CD4-positive, alpha-beta T cell treated with Interleukin-2 at 100 ng/mL for 4 hours (primary cell): ENCODE results near the gene PPIF.
A peak's percentile ranks its signal among the peaks of the same experiment; 100 is the strongest.

ENCODE experiments used
- DNase-seq: peaks from one replicate; pipeline ENCODE4 v3.0.0-alpha.2; 2020; ENCODE audit warnings: low spot score

Gene PPIF

DNA sequence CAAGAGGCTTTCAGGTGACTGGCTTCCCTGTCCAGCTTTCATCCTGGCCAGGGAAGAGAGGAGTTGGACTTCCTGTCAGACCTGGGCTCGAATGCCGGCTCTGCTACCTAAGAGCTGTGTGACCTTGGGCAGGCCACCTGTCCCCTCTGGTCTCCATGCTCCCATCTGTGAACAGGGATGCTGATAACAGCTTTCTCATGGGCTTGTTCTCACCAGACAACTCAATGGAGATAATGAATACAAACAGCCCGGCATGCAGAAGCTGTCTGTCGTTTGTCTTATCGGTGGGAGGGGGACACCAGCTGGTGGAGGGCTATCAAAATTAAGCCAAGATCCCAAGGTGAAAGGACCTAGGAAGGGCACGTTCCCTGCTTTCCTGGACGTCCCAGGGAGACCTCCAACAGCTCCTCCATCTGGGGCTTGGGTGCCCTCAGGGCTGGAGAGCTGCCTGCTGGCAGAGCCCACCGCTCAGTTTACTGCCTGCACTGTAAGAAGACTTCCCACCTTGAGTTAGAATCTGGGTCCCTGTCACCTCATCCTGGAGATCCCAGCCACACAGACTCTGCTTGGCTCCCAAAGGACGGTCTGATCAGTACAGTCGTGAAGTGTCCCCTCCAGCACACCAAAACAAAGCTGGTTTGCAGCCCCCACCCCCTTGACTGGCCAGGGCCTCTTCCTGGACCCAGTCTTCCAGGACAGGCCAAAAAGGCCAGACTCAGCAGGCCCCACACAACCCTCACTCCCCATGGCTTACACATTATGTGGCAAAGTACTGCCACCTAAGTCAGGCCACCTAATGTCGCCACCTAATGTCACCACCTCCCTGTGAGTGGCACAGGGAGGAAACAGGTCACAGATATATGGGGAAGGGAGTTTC lies 40.9 kb downstream of the PPIF start:
- DNase-seq, result no peak

DNA sequence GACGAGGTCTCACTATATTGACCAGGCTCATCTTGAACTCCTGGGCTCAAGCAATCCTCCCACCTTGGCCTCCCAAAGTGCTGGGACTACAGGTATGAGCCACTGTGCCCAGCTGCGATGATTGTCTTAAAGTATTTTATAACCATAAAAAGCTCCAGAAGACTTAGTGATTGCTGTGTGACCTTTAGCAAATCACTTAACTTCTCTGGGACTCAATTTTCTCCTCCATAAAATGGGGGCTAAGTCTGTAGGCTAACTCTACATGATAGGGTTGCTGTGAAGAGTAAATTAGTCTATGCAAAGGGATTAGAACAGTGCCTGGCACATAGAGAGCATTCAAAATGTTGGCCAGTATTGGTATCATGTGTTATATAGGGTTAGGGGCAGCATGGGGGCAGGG lies 42.8 kb downstream of the PPIF start:
- no peak for DNase-seq

DNA sequence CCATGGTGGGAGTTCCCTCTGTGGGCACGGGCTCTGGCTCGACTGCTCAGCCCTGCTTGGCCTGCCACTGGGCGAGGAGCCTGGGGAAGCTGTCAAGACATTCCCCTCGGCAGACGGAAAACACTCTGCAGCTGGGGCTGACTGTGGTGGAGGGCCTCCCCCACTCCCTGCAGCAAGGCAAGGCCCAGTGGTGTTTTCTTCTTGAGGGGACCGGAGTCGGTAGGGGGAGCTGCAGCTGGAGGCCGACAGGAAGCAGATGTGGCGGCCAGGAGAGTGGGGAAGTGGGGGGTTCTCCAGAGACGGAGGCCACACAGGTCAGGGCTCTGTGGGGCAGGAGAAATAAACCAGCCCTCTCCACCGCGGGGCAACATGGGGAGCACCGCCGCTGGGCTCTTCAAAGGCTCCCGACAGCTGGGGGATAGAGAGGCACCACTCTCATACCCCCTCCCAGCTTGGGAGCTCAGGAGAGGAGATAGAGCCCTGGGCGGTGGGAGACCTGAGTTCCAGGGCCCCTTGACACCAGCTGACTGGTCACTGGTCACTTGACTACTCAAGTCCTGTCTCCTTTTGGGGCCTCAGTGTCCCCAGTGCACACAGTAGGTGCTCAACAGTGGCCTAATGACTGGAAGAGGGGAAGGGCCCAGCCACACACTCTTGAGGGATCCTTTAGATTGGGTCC lies 43.4 kb downstream of the PPIF start:
- DNase-seq, result no peak

DNA sequence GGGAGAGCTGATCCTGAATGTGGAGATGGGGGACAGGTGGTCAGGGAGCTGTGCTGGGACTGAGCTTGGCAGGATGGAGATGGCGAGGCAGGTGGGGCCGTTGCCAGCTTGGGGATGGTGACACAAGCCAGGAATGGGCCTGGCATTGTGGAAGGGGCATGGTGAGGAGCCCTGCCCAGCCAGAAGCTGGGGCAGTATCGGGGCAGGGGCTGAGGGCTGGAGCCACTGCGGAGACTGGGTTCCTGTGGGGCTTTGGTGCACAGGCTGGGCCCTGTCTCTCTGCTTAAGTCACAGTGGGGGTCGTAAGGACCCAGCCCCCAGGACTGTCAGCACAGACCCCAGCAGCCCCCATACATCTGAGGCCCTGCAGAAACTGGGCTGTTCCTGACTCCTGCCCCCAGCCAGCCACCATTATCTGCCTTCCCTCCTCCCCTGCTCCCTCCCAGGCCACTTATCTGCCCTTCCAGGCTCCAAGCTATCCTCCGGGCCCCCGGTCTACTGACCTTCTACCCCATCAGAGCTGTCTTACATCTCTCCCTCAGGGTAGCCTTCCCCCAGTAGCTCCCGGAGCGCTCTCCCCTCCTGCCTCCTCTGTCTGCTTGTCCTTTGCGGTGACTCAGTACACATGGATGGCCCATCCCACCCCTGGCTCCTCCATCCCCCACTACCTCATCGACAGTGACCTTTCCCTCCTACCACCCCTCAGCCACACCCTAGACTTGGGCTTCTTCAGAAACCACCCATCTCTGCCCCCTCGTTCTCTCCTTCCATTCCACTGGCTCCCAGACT lies 44.2 kb downstream of the PPIF start:
- no peak for DNase-seq

DNA sequence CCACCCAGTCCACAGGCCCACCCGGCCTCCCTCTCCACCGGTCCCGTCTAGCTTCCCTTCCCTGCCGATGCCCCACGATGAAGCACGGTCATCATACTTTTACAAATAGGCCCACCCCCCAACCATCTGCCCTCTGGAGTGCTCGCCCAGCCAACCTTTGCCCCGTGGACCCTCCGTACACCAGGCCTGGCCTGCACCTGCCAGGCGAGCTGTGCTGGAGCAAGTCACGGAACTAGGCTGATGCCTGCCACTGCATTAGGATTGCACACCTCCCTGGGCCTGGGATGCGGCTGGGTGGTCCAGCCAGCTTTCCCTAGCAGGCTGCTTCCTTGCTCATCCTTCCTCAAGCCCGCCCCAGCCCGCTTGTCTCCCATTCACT lies 44.7 kb downstream of the PPIF start:
- DNase-seq, result no peak

DNA sequence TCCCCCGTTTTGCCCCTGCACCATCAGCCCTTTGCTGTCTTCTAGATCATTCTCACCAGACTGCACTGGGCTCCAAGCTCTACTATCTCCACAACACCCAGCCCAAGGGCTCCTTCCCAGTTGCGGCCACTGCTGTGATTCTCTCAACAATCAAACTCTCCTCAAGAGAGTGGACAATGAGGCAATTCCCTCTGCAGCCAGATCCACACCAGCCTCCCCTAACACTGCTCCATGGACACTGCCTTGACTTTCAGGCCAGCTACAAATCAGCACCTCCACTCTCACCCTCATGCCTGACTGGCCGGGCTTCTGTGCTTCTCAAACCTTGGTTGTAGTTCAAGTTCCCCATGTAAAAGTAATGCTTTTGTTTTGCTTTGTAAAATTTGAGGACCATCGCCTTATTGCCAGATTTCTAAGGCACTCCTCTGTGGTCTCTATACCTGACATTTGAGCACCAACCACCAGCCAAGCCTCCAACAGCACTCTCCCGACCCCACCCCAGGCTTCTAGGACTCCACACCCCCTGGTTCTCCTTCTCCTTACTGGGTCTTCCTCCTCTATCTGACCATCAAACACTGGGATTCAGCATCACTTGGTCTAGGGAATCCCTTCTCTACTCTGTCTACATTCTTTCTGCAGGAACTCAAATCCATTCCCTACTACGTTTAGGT lies 45.4 kb downstream of the PPIF start:
- no peak for DNase-seq

DNA sequence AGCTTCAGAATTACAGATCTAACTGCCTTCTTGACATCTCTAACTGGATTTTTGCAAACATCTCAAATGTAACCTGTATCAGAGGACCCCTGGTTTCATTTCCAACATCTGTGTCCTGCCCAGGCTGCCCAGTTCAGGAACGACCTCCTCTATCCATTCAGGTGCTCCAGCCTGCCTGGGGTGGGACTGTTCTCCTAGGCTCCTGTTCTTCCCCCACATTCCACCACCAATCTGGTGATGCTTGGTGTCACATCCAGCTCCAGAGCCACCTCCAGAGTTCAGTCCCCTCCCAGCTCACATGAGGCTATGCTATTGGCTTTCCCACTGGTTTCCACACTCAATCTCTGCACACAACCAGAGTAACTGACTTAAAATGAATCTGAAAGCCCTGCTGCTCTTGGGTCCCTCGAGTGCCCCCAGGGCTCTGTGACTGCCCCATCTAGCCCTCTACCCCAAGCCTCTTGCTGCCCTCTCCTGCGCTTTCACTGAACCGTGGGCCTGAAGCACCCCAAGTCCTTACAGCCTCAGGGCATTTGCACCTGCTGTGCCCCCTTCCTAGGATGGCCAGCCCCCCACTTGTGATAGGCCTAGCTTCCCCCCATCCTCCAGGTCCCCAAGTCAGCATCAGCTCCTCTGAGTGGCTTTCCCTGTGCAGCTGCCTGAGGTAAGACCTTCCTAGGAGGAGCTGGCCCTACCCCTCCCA lies 46.1 kb downstream of the PPIF start:
- DNase-seq, result no peak

DNA sequence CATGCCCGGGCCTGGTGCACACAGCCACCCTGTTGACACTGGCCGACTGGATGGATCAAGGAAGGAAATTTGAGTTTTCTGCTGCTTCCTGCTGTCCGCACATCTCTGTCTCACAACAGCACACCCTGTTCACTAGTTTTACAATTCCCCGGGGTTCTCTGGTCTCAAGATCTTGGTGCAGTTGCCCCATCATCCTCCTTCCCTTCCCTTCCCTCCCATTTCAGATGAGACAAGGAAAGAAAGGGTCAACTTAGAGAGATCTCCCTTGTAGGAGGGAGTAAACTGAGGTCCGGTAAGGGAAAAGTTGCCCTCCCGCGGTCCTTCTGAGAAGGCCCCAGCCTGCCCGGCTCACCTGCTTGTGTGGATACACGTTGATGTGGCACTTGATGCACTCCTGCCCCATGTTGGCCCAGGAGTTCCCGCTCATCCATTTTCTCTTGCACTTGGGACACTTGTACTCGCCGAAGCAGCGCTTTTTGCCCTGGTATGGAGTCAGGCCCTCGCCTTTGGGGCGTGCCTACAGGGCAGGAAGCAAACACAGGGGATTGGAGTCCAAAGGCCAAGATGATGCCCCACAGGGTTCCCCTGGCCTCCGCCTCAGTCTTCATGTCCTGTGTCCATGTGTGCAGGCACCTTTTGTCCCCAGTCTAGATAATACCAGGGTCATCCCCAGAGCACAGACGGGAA lies 46.8 kb downstream of the PPIF start:
- no peak for DNase-seq

DNA sequence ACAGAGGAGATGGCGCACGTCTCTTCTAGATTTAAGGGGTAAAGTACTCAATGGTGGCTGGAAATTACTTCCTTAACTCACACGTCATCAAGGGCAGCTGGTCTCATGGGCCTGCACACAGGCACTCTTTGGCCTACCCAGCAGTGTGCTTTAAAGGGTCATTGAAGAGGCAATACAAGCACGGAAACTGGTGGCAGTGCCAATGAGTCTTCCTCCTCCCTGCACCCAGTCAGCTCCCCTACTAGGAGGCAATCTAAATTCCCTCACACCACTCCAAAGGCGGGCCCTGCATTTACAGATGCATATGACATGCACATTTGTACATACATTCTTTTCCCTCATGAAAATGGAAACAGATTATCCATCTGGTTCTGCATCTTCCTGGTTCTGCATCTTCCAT lies 47.4 kb downstream of the PPIF start:
- no peak for DNase-seq

DNA sequence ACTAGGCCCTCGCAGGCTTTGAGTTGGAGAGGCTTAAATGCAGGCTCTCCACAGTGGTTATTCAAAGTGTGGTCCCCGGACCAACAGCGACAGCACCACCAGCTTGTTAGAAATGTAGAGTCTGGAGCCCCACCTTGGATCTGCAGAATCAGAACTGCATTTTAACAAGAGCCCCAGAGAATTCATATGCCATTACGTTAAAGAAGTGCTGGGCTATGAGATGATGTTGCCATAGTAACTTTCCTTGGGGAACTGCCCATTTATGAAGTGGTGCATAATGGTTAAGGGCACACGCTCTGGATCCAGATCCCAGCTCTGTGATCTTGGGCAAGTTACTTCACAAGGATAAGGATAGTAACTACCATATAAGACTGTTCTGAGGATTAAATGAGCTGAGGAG lies 49.3 kb downstream of the PPIF start:
- no peak for DNase-seq

DNA sequence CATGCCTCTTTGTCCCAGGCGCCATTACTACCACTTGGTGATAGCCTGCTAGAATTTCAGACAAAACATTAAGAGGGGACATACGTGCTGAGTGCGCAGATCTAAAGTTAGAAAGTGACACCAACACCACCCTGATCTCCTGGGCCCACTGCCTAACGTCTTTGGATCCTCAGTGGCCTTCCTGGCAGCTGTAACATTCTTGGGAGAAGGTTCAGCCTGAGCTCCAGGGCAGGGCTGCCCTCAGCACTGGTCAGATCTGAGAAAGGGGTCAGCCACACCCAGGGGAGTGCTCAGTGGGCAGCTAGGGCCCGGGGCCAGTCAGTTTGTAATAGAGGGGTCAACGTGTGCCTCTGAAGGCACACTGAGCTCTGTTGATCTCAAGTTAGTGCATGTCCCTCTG lies 49.8 kb downstream of the PPIF start:
- no peak for DNase-seq

DNA sequence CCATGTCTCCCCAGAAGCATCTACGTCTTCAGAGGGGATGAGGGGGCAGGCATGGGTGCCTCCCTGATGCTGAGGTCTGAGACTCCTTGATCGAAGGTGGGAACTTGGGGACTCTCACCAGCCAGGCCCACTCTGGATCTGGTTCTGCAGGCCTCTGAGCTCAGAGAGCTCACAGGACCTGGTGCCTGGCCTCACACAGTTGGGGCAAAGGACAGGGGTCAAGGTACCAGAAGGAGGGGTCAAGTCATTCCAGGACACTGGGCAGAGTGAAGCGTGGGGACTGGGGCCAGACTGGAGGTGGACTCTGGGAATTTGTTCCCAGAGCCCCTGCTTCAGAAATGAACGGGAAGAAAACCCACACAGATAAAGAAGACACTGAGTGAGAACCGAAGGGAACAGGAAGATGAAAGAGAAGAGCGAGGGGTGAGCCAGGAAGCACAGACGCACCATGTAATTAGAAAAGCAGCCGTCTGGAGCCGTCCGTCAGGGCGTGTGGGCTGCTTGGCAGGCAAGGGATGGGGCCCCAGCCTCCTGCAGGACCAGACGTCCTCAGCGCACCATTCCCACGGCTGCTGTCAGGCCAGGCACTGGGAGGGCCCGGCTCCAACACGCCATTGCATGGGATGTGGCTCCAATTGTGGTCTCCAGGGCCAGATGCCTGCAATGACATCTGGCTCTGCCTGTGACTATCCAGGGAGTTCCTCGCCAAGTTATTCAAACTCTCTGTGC lies 50.5 kb downstream of the PPIF start:
- DNase-seq, result no peak

DNA sequence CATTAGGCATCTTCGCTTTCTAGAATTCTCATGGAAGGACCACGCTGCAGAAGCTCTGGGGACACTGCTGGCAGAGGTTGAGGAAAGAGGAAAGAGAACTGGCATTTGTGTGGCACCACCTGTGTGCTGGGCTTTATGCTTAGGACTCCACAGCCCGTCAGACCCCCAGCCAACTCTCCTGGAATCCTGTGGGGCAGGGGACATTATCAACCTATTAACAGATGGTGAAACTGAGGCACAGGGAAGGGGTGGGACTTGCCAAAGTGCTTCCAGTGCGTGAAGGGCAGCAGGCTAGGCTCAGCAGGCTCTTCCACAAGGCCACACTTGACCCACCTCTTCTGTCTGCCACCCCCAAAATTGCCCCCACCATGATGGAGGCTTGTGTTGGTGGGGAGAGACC lies 51.4 kb downstream of the PPIF start:
- no peak for DNase-seq

DNA sequence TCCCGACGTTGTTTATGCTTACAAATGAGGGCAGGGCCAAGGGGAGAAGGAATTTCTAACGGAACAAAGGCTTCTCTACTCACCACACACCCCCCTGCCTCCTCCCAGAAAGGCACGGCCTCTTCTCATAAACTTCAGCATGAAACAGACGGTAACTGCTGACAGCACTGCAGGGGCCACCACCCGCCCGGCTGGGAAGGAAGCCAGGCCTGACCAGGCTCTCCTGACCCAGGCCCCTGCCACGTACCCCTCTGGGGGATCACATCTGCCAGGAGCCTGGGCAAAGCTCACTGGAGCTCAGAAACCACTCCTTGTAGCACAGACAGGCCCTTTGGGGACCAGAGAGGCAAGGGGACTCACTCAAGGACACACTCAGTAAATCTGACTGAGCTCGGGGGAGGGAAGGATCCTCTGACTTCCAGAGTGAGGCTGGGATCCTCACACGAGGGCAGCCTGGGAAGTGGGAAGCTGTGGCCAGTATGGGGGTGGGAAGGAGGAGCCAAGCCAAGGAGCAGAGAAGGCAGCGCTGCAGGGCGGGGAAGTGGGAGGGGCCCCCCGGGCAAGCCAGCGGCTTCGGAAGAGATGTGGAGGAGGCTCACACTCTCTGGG lies 52.1 kb downstream of the PPIF start:
- DNase-seq, result no peak

DNA sequence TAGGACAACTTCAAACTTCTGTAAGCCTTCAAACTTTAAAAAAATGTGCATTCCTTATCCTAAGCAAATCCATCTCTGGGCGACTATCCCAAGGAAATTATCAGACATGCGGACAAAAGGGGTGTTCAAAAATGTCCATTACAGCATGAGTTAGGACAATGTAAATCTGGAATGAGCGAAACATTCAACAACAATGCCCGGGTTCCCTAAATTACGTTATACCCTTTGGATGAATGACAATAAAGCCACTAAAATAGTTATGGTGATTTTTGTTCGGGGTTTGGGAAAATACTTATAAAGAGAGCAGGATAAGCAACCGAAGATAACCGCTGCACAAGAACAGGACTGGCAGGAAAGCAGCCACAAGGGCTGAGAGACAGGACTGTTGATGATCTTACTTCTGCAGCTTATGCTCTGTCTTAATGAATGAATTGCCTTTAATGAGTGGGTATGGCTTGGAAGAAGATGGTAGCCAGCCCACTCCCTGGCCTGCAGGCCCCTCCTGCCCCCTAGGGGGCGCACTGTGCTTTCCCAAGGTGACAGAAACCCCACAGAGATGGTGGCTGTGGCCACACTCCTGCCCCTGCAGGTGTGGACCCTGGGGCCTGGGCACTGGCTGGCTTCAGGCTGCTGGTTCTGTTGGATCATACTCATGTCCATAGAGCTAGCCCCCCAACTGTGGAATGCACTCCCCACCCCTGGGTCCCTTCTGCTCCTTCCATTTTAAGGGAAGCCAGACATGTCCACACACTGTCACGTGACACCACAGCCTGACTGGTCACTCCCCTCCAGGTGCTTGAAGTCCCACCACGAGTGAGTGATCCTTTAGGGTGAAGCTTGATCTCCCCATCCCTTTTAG lies 53.1 kb downstream of the PPIF start:
- peak; percentile 31 for DNase-seq

DNA sequence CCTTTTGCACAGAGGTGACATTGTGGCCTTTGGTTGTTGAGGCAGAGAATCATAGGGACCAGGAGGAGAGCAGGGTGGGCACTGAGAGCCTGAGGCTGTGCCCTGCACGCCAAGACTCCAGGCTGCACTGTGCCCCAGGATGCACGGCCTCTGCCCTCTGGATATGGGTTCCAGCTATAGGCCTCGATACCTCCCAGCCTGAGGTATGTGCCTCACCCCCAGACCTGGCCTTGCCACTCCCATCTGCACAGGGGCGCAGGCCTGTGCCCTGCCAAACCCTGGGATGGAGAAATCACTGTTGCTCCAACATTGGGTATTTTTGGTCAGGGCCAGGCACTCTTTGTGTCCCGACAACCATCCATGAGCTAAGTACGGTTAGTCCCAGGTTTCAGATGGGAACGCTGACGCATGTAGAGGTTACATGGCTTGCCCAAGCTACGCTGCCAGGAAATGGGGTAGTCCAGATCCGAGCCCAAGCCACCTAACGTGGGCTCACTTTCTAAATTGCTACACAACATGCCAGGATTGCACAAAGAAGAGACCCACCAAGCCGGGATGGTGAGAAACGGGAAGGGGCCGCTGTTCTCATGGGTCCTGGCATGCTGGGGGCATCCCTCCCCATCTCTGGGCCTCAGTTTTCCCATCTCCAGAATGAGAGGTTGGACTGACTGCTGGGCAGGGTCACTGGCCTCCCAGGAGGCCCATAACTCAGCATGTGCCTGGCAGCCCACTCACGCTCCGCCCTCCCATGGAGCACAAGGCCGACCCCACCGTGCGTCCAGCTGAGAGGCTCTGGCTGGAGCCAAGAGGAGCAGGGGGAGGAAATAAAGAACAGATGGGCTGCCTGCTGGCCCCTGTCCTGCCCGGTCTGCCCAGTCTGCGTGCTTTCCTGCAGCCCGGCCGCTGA lies 54.0 kb downstream of the PPIF start:
- DNase-seq, result no peak

DNA sequence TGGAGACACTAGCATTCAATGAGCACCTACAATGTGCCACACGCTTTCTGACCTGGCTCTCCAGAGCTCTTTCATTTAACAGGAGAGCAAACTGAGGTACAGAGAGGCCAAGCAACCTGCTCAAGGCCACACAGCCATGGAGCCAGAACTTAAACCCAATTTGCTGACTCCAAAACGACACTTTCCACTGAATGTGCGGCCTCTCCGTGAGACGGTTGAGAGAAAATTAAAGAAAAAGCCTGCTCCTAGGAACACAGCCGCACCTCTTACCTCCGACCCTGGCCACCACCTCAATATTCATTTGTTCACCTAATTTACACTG lies 55.3 kb downstream of the PPIF start:
- no peak for DNase-seq

DNA sequence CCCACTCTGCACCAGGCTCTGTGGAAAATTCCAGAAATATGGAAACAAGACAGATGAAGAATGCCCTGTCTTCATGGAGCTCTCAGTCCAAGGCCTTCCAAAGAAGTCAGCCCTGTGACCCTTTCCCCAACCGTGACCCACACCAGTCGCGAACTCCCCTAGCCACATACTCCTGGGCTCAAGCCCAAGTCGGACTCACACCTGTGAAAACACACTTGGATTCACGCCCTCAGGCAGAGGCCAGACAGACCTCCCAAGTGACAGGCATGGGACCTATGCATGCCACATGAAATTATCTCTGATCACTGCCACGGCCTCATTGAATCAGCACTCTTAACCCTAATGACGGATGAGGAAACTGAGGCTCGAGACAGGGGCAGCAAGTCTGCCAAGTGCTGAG lies 55.7 kb downstream of the PPIF start:
- DNase-seq, result no peak
